ENCODE measurements around the gene FAM83C. TPM values are rescaled to one million over a fixed set of nuclear protein-coding genes. Genes with fewer than 3 reads are reported as not detected.

FAM83C gene
- total RNA-seq, 1 experiment from 2014 or later: not detected

- Histone ChIP-seq H3K4me3 (no peak overlapping the region), H3K36me3 (peaks cover 59% of the 10 kb centered on the region), H3K27me3 (no peaks in the 10 kb centered on the region), H3K9me3 (no peaks in the 10 kb centered on the region)
- DNase-seq: peak; percentile 100
These were observed 13.7 kb upstream of the FAM83C start for GRCh38 chr20:35305682-35306556.

DNA sequence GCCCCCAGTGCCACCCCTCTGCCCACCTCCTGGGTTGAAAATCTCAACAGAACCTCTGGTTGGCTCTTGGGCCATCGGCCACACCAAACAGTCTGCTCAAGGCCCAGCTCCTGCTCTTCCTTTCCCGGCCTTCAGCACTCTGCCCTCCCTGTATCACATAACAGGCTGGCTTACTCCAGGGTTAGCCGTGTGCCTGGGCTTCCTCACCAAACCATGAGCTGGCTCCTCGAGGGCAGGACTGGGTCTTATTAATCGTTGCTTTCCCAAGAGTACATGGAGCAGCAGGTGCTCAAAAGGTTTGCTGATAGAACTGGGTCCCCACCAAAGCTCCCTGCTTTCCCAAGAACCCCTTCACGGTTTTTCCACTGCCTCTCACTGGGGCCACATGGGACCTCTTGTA lies 12.7 kb upstream of the FAM83C start:
- no peaks in the 10 kb centered on the region for H3K27me3 ChIP-seq
- no peaks in the 10 kb centered on the region for H3K9me3 ChIP-seq
- no peak for DNase-seq
- H3K36me3 ChIP-seq: peaks cover 59% of the 10 kb centered on the region
- no peak overlapping the region for H3K4me3 ChIP-seq

GRCh38 chr20:35303735-35304491 lies 11.7 kb upstream of the FAM83C start:
- peak; percentile 84 for DNase-seq
- peaks cover 50% of the 10 kb centered on the region for H3K36me3 ChIP-seq
- H3K27me3 ChIP-seq: no peaks in the 10 kb centered on the region
- H3K9me3 ChIP-seq: no peaks in the 10 kb centered on the region
- no peak overlapping the region for H3K4me3 ChIP-seq

DNA sequence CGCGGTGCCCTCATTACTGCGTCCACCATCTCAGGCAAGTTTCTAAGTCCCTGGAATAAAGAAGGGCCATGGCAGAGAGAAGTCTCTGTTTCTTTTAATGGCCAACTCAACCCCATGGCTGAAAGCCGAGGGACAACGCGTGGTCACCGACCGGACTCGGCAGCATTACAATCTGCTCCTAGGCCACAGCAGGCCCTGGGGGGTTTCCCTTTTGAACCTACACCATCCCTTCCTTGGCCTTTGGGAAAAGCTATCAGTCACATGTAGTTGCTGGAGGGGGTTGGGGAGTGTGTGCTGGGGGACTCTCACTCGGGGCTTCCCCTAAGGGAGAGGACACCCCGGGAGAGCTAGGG lies 11.1 kb upstream of the FAM83C start:
- Histone ChIP-seq H3K36me3 (peaks cover 49% of the 10 kb centered on the region), H3K9me3 (no peaks in the 10 kb centered on the region), H3K27me3 (no peaks in the 10 kb centered on the region), H3K4me3 (no peak overlapping the region)
- DNase-seq: no peak

DNA sequence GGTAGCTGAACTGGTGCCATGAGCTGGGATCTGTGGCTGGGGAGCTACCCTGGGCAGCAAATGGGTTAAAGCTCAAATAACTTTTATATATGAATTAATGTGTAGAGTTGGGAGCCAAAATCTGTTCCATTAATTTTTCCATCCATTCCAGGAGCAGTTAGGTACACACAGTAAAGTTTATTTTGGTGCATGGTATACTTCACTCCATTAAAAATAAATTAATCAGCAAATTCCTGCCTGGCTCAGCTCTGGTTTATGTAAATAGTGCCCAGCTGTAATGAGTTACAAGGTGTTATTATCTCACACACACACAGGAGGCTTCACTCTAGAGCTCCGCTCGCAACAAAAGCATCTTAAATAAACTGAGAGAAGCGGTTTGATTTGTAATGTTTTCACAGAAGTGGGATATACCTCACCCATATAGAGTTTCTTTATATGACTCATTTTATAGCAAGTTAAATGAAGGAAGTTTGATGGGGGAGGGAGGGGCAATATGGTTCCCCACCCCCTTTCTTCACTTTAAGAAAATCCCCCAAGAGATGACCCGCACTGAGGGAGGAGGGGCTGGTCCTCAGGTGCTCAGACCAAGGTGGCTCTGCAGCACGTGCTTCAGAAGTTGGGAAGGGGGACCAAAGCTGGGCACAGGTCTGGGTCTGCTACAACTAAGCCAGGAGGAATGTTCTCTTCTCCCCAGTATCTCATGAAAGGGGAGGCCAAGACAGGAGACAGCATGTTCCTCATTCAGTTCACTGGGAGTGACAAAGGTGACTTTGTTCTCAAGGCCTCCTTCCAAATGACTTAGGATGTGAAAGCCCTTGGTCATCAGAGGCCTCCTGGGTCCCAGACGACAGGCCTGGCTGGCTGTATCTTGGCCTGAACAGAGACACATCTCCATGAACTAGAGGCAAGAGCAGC lies 10.5 kb upstream of the FAM83C start:
- Histone ChIP-seq H3K9me3 (no peaks in the 10 kb centered on the region), H3K4me3 (no peak overlapping the region), H3K36me3 (peaks cover 49% of the 10 kb centered on the region), H3K27me3 (no peaks in the 10 kb centered on the region)
- peak; percentile 43 for DNase-seq

- H3K36me3 ChIP-seq: peaks cover 45% of the 10 kb centered on the region
- H3K27me3 ChIP-seq: no peaks in the 10 kb centered on the region
- no peak for DNase-seq
- no peaks in the 10 kb centered on the region for H3K9me3 ChIP-seq
- no peak overlapping the region for H3K4me3 ChIP-seq
These were observed 9.2 kb upstream of the FAM83C start for GRCh38 chr20:35301426-35301825.

DNA sequence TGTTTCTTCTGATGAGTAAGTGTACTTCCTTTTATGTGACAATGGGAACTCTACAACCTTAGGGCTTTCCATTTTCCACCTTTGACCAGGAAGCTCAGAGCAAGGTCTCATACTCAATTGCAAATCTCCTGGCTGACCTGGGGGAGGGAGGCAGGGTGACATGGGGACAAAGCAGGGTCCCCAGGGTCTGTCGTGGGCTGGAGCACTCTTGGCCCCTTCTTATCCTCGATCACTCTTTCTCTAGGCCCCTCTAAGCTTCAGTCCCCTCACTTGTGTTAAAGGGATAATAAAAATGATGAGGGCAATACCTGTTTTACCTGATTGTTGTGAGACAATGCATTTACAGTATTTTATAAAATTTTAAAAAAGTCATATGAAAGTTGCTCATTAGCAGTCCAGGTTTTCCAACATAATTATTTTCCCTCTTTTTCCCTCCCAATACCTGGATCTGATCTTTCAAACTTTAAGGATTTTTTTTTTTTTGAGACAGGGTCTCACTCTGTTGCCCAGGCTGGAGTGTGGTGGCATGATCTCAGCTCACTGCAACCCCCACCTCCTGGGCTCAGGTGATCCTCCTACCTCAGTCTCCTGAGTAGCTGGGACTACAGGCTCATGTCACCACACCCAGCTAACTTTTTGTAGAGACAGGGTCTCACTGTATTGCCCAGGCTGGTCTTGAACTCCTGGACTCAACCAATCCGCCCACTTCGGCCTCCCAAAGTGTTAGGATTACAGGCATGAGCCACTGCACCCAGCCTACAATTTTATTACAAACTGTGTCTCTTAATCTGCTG lies 8.4 kb upstream of the FAM83C start:
- no peak for DNase-seq
- no peaks in the 10 kb centered on the region for H3K27me3 ChIP-seq
- H3K36me3 ChIP-seq: peaks cover 40% of the 10 kb centered on the region
- H3K4me3 ChIP-seq: no peak overlapping the region
- no peaks in the 10 kb centered on the region for H3K9me3 ChIP-seq

DNA sequence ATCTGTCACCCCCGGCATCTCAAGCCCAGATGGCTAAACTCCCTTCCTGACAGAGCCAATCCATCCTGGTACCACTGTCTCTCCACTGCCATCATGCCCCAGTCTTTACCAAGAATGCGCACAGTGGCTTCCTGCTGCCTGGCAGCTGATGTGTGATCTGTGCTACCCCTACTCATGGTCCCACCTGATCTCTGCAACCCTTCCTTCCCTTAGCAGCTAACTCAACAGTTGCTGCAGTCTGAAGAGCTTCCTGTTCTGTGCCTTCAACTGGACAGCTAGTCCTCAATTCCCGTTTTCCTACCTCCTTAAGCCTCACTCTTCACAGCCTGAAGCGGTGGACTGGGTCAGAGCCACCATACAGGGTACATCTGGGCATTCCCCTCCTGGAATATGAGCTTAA lies 7.6 kb upstream of the FAM83C start:
- Histone ChIP-seq H3K36me3 (peaks cover 32% of the 10 kb centered on the region), H3K4me3 (no peak overlapping the region), H3K27me3 (no peaks in the 10 kb centered on the region), H3K9me3 (no peaks in the 10 kb centered on the region)
- no peak for DNase-seq

DNA sequence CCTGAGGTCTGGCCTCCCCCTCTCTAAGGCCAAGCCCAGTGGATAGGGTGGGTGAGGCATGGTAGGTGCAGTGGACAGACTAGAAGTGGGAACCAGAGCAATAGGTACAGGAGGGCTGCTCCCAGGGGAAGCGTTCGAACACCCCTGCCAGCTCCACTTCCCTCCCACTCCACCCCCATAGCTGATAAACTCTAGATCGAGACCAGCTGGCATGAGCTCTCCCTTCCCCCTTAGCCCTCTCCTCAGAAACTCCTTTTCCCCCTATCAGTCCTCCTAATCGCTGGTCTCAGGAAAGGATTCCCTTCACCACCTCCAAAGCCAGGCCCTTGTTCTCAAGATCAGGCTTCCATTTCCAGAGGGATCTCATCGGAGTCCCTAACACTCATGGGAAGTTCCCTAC lies 6.0 kb upstream of the FAM83C start:
- no peaks in the 10 kb centered on the region for H3K27me3 ChIP-seq
- H3K36me3 ChIP-seq: peaks cover 19% of the 10 kb centered on the region
- H3K4me3 ChIP-seq: no peak overlapping the region
- DNase-seq: no peak
- no peaks in the 10 kb centered on the region for H3K9me3 ChIP-seq

DNA sequence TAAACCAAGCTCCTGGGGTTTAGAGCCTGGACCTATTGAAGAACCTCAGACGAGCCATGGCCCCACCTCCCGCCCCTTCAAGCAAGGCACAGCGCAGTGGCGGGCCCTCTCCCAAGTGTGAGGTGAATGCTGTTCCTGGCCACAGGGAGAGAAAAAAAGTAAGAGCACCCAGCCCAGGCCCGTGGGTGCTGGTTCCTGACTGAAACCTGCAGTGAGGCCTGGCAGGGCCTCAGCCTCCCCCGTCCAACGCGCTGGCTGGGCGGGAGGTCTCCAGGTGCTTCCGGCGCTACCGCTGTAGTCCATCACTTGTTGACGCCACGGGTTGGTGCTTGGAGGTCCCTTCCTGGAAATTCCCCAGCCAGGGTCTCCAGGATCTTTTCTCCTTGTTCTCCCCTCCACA lies 5.5 kb upstream of the FAM83C start:
- no peaks in the 10 kb centered on the region for H3K27me3 ChIP-seq
- no peaks in the 10 kb centered on the region for H3K9me3 ChIP-seq
- H3K4me3 ChIP-seq: no peak overlapping the region
- DNase-seq: no peak
- H3K36me3 ChIP-seq: peaks cover 13% of the 10 kb centered on the region

GRCh38 chr20:35297155-35297554 lies 4.9 kb upstream of the FAM83C start:
- no peaks in the 10 kb centered on the region for H3K27me3 ChIP-seq
- DNase-seq: peak; percentile 68
- no peak overlapping the region for H3K4me3 ChIP-seq

GRCh38 chr20:35296101-35296554 lies 3.9 kb upstream of the FAM83C start:
- Histone ChIP-seq H3K9me3 (no peaks in the 10 kb centered on the region), H3K27me3 (no peaks in the 10 kb centered on the region), H3K4me3 (no peak overlapping the region), H3K36me3 (peaks cover 6% of the 10 kb centered on the region; the same call in 1 of the 2 replicates)
- DNase-seq: no peak

More at GRCh38 chr20:35297155-35297554, 4.9 kb upstream of the FAM83C start:
- Histone ChIP-seq H3K9me3 (no peaks in the 10 kb centered on the region), H3K36me3 (peaks cover 13% of the 10 kb centered on the region)

- DNase-seq: no peak
- H3K36me3 ChIP-seq: peaks cover 2% of the 10 kb centered on the region; the same call in 1 of the 2 replicates
These were observed 3.4 kb upstream of the FAM83C start for GRCh38 chr20:35295674-35296073.

GRCh38 chr20:35295058-35295457 lies 2.8 kb upstream of the FAM83C start:
- Histone ChIP-seq H3K9me3 (no peaks in the 10 kb centered on the region), H3K27me3 (no peaks in the 10 kb centered on the region), H3K36me3 (no peaks in the 10 kb centered on the region; the same call in 1 of the 2 replicates), H3K4me3 (no peak overlapping the region)
- no peak for DNase-seq

More at GRCh38 chr20:35295674-35296073, 3.4 kb upstream of the FAM83C start:
- no peak overlapping the region for H3K4me3 ChIP-seq
- no peaks in the 10 kb centered on the region for H3K27me3 ChIP-seq
- no peaks in the 10 kb centered on the region for H3K9me3 ChIP-seq

DNA sequence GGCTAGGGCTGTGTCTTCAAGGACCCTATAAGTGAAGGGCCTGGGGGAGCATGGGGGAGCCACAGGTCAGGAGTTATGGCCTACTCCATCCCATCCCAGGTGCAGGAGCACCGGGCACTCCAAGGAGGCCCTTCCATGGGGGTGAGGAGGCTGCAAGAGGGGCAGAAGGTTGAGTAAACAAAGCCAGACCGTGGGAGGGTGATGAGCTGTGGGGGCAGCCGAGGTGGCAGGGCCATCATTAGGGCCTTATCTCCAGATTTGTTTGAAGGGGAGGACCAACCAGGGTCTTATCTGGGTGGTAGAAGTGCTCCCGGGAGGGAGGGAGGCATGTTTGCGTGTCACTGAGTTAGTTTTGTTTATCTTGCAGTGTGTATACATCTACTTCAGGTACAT lies 2.1 kb upstream of the FAM83C start:
- no peak overlapping the region for H3K4me3 ChIP-seq
- no peaks in the 10 kb centered on the region for H3K27me3 ChIP-seq
- no peaks in the 10 kb centered on the region for H3K36me3 ChIP-seq
- DNase-seq: no peak
- H3K9me3 ChIP-seq: no peaks in the 10 kb centered on the region
